Neural crest cell (in vitro differentiated cells): ENCODE results near the gene TMEM61. TPM values are rescaled to one million over a fixed set of nuclear protein-coding genes. Genes with fewer than 3 reads are reported as not detected.

Experiments used
- DNase-seq: peaks from one replicate; pipeline ENCODE4 v3.0.0; 2021; ENCODE audit warnings: low read depth, mixed read lengths, low spot score
- H3K27ac Mint-ChIP-seq: one replicate; pipeline ENCODE4 v1.8.0; 2021; ENCODE audit warnings: mild to moderate bottlenecking, mixed read lengths; ENCODE audit not compliant: unreplicated experiment
- H3K27me3 Mint-ChIP-seq: 2 replicates; pipeline ENCODE4 v1.8.0; 2021; ENCODE audit warnings: low read depth, mild to moderate bottlenecking, mixed read lengths
- H3K36me3 Mint-ChIP-seq: 2 replicates; pipeline ENCODE4 v1.8.0; 2021; ENCODE audit warnings: low read depth, mild to moderate bottlenecking, mixed read lengths
- H3K4me1 Mint-ChIP-seq: 2 replicates; pipeline ENCODE4 v1.8.0; 2021; ENCODE audit warnings: mixed read lengths
- H3K4me3 Mint-ChIP-seq: one replicate; pipeline ENCODE4 v1.8.0; 2021; ENCODE audit warnings: mild to moderate bottlenecking, mixed read lengths
- H3K9me3 Mint-ChIP-seq: 2 replicates; pipeline ENCODE4 v1.8.0; 2021; ENCODE audit warnings: mixed read lengths
- CTCF ChIP-seq: fragments of 200-600 bp; sonication (generic); conservative IDR thresholded peaks from 2 replicates; pipeline ENCODE4 v1.5.0; 2021; ENCODE audit warnings: antibody characterized with exemption, mild to moderate bottlenecking
- total RNA-seq: library from RNA; stranded (reverse); gene quantifications from 2 replicates; pipeline ENCODE4 v1.2.1, GENCODE V29; 2021

The TMEM61 gene
- total RNA-seq, 1 donor from 2014 or later: not detected

GRCh38 chr1:55006931-55007330, 26.5 kb downstream of the TMEM61 start:
- DNase-seq: no peak
- Mint-ChIP-seq H3K36me3 (no peaks in the 10 kb centered on the region), H3K4me3 (no peak overlapping the region), H3K27ac (no peak overlapping the region), H3K9me3 (no peaks in the 10 kb centered on the region), H3K27me3 (peaks cover 4% of the 10 kb centered on the region), H3K4me1 (peaks cover 4% of the 10 kb centered on the region)
- no peak for TF ChIP-seq CTCF

GRCh38 chr1:55007625-55008024, 27.2 kb downstream of the TMEM61 start:
- TF ChIP-seq CTCF: no peak
- H3K4me1 Mint-ChIP-seq: peaks cover 4% of the 10 kb centered on the region
- no peak for DNase-seq
- no peaks in the 10 kb centered on the region for H3K36me3 Mint-ChIP-seq
- H3K27ac Mint-ChIP-seq: no peak overlapping the region
- no peaks in the 10 kb centered on the region for H3K9me3 Mint-ChIP-seq
- peaks cover 4% of the 10 kb centered on the region for H3K27me3 Mint-ChIP-seq
- no peak overlapping the region for H3K4me3 Mint-ChIP-seq

GRCh38 chr1:55010194-55010886, 29.9 kb downstream of the TMEM61 start:
- peaks cover 7% of the 10 kb centered on the region for H3K27me3 Mint-ChIP-seq
- no peaks in the 10 kb centered on the region for H3K36me3 Mint-ChIP-seq
- peaks cover 4% of the 10 kb centered on the region for H3K4me1 Mint-ChIP-seq
- no peak overlapping the region for H3K4me3 Mint-ChIP-seq
- TF ChIP-seq CTCF: no peak
- no peak for DNase-seq
- no peaks in the 10 kb centered on the region for H3K9me3 Mint-ChIP-seq
- no peak overlapping the region for H3K27ac Mint-ChIP-seq

GRCh38 chr1:55010887-55011217, 30.4 kb downstream of the TMEM61 start:
- Mint-ChIP-seq H3K4me1 (peaks cover 4% of the 10 kb centered on the region), H3K4me3 (no peak overlapping the region), H3K27ac (no peak overlapping the region), H3K9me3 (no peaks in the 10 kb centered on the region), H3K36me3 (no peaks in the 10 kb centered on the region), H3K27me3 (peaks cover 7% of the 10 kb centered on the region)
- no peak for TF ChIP-seq CTCF
- DNase-seq: no peak

GRCh38 chr1:55012661-55013060, 32.2 kb downstream of the TMEM61 start:
- no peak for DNase-seq
- Mint-ChIP-seq H3K36me3 (no peaks in the 10 kb centered on the region), H3K4me3 (no peak overlapping the region), H3K9me3 (no peaks in the 10 kb centered on the region), H3K27me3 (peaks cover 10% of the 10 kb centered on the region), H3K4me1 (peaks cover 2% of the 10 kb centered on the region), H3K27ac (no peak overlapping the region)
- no peak for TF ChIP-seq CTCF
